GM18502 (cell line): ENCODE data around the gene PRR23A.

Source experiments
- ATAC-seq: cut with Tn5 transposase; IDR thresholded peaks from one replicate; pipeline ENCODE4 v1.9.1; 2021; ENCODE audit warnings: mild to moderate bottlenecking; ENCODE audit not compliant: unreplicated experiment, poor library complexity

The PRR23A gene

DNA sequence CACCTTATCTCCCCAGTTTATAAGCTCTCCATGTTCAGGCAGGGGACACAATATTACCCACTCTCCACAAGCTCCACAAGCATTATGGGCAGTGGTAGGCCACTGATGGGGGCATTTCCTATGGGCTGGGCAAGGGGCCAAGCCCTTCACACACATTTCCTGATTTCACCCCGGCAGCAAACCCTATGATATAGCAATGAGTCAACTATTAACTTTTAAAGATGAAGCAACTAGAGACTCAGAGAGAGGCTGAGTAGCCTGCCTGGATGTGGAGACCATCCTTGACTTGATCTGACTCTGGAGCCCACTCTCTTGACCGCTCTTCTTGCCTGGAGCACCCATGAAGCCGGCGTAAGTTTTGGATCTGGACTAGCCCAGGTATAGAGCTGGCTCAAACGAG lies 31.6 kb downstream of the PRR23A start:
- no peak for ATAC-seq

DNA sequence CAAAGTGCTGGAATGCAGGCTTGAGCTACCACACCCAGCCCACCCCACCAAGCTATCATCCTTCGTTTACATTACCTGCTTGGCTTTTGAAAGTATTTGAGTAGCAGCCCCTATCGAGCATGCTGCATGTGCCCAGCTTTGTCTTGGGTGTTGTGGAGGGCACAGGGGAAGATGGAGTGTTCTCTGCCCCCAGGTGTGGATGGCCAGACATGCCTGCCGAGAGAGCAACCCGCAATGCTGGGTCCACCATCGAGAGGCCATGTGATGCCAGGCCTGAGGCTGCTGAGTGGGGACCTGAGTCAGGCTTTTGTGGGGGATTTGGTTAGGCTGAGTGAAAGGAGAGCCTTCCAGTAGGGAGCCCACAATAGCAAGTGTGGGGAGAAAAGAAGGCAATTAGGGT lies 33.1 kb downstream of the PRR23A start:
- ATAC-seq, result no peak

DNA sequence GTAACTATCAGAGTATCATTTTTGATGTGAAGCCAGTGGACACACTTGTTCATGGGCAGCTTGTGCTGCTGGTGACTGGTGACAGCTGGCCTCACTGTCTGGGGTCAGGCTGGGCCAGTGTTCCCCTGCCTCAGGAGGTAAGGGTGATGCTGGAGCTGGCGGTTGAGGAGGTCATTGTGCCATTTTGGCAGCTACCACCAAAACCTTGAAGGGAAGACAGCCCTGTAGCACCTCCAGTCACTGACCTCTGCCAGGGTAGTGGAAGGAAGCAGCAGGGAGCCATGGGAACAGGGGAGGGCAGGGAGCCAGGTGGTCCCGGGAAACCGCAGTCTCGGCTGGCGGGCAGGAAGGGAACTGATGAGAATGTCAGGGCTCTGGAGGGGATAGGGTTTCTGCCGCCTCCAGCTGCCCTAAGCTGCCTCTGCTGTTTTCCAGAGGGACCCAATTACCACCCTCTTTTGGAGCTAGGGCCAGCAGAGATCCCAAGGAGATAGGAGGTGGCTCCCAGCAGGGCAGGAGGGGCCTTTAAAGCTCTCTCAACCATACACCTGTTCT lies 34.2 kb downstream of the PRR23A start:
- ATAC-seq, result no peak

DNA sequence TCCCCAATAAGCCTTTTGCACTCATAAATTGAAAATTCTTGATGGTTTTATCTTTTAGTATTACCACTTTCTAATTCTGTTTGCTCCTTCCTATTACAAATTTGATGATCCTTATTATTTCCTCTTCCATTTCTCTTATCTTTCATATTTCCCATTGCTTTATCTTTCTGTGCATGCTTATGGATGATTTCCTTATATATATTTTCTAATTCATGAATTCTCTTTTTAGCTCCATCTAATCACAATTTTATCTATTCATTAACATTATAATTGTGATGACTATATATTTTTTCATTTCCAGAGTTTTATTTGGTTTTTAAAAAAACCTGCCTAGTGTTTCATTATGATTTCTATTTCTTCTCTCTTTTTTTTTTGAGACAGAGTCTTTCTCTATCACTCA lies 41.1 kb downstream of the PRR23A start:
- no peak for ATAC-seq

DNA sequence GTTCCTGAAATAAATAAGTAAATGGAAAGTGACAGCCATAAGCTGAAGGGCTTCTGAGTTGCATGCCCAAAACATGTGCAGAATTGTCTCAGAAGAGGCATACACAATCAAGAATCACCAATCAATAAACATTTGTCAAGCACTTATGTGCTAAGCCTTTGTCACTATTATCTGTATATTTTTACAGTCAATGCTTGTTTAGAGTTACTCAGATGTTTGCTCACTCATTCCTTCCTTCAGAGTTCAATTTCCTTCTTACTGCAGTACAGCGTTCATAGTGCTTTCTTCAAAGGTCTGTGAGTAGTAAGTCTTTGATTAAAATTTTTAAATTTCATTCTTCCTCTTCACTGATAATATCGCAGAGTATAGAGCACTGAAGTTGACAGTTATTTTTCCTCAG lies 41.8 kb downstream of the PRR23A start:
- ATAC-seq, result no peak

DNA sequence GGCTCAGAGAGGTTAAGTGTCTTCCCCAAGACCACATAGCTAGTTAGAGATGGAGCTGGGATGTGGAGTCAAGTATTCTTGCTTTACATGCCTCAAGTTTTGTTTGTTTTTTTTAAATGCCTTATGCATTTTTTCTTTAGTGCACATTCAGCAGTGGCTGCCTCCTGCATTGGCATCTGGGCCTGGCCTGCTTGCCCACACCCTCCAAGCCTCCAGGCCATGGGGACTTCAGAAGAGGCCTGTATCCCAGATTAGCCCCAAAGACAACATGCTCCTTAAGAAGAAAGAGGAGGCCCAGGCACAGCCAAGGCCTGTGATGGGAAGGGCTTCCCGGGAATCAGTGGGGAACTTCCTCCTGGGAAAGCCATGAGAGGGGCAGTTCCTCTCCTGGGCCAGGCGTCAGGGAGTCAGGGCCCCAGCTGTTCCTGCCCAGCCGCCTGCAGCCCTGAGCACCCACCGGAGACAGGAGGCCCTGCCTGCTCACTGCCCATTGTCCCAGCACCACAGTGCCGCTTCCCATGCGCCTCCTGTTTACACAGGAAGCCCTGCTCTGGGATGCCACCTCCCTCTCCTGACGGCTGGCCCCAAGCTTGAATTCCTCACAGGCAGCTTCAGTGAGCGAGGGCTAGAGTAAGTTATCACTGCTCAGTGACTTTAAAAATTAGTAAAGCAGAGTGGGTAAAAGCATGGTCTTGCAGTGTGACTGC lies 43.1 kb downstream of the PRR23A start:
- ATAC-seq, result no peak

DNA sequence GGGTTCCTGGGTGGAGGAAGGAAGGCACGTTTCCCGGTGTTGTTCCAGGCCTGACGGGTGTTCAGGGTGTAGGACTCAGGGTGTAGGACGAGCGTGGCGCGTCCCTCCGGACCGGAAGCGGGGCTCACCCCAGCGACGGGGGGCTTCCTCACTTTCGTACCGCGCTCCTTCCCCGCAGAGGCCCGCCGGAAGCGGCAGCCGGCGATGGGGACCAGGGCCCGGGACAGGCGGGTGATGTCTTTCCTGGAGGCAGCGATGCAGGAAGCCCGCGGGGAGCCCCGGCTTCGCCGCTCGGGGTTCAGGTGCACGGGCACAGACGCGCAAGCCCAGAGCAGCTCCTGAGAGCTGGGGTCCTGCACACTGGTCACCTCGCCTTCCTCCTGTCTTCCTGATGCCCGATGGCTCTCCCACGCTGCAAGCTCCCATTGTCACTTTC lies 45.6 kb downstream of the PRR23A start:
- no peak for ATAC-seq
